A673 (cell line): ENCODE measurements around the gene COL16A1. TPM values are rescaled to one million over a fixed set of nuclear protein-coding genes. Genes with fewer than 3 reads are reported as not detected.

Experiments
- Bru-seq: library from RNA; stranded (reverse); fragments of 400-500 nt; gene quantifications from one replicate; lab custom pipeline; 2021; lab: Mats Ljungman, UMichigan
- BruChase-seq, 2 experiments: library from RNA; stranded (reverse); fragments of 400-500 nt; gene quantifications; one replicate each; lab custom pipeline; 2021; lab: Mats Ljungman, UMichigan
- BruUV-seq: library from RNA; stranded (reverse); fragments of 400-500 nt; replicated peaks from 2 replicates; lab custom pipeline; 2021; lab: Mats Ljungman, UMichigan
- CTCF ChIA-PET: fragments of 300-600 bp; sonication (Branson Sonifier 250); formaldehyde crosslinking; loops from one replicate; lab custom pipeline; 2022; ENCODE audit warnings: antibody characterized with exemption; lab: Charles Lee
- POLR2A ChIA-PET: fragments of 300-600 bp; sonication (Branson Sonifier 250); formaldehyde crosslinking; loops from one replicate; lab custom pipeline; 2022; ENCODE audit warnings: antibody characterized with exemption; ENCODE audit not compliant: low non-redundant PET; lab: Charles Lee
- DNase-seq: peaks from one replicate; pipeline ENCODE4 v3.0.0-alpha.2; 2015; ENCODE audit warnings: low spot score
- H3K27ac ChIP-seq: fragments of 200-600 bp; sonication (generic); 2 replicates; pipeline ENCODE4 v1.5.1; 2016; ENCODE audit warnings: mixed run types, low read depth, mild to moderate bottlenecking, mixed read lengths, antibody characterized with exemption, low read length; ENCODE audit not compliant: poor library complexity, severe bottlenecking
- H3K27me3 ChIP-seq: fragments of 200-600 bp; sonication (generic); replicated peaks from 2 replicates; pipeline ENCODE4 v1.6.1; 2017; ENCODE audit warnings: mixed run types, low read depth, mild to moderate bottlenecking, mixed read lengths, antibody characterized with exemption, low read length; ENCODE audit not compliant: insufficient read depth, poor library complexity
- H3K36me3 ChIP-seq: fragments of 200-600 bp; sonication (generic); 2 replicates; pipeline ENCODE4 v1.6.1; 2016; ENCODE audit warnings: mixed run types, mild to moderate bottlenecking, mixed read lengths, antibody characterized with exemption, low read length; ENCODE audit not compliant: insufficient read depth, poor library complexity, severe bottlenecking
- H3K4me1 ChIP-seq: fragments of 200-600 bp; sonication (generic); 2 replicates; pipeline ENCODE4 v1.6.1; 2017; ENCODE audit warnings: mixed run types, mild to moderate bottlenecking, mixed read lengths, antibody characterized with exemption, low read length; ENCODE audit not compliant: insufficient read depth, poor library complexity, severe bottlenecking
- H3K4me3 ChIP-seq: fragments of 200-600 bp; sonication (generic); 2 replicates; pipeline ENCODE4 v1.5.1; 2016; ENCODE audit warnings: low read depth, mixed run types, mild to moderate bottlenecking, mixed read lengths, low read length; ENCODE audit not compliant: poor library complexity, severe bottlenecking
- H3K9me3 ChIP-seq: fragments of 200-600 bp; sonication (generic); 2 replicates; pipeline ENCODE4 v1.6.1; 2016; ENCODE audit warnings: mixed run types, low read depth, mild to moderate bottlenecking, mixed read lengths, antibody characterized with exemption, low read length; ENCODE audit not compliant: poor library complexity, severe bottlenecking
- EZH2 ChIP-seq: fragments of 200-600 bp; sonication (generic); IDR thresholded peaks from 2 replicates; pipeline ENCODE4 v1.6.1; 2017; ENCODE audit warnings: borderline replicate concordance, low read depth, mild to moderate bottlenecking, mixed read lengths, antibody characterized with exemption, low read length; ENCODE audit not compliant: poor library complexity, severe bottlenecking
- intact Hi-C: fragments of 100-400 bp; cut with micrococcal nuclease; formaldehyde crosslinking; loops from one replicate; pipeline ENCODE4 v1.10.0; 2022; ENCODE audit not compliant: unreplicated experiment
- long read RNA-seq: library from polyadenylated mRNA; stranded (forward); transcript quantifications from one replicate; pipeline ENCODE4 v2.0.0, GENCODE V29; 2022
- total RNA-seq: library from RNA; stranded (reverse); gene quantifications from 2 replicates; pipeline ENCODE4 v1.2.3, GENCODE V29; 2021
- TF ChIP-seq, protein P1 (sequence below): fragments of 300-800, 200-600 bp; sonication (generic); conservative IDR thresholded peaks from 2 replicates; pipeline ENCODE4 v1.5.1; 2017; ENCODE audit warnings: low read depth, mild to moderate bottlenecking, antibody characterized with exemption, low read length, moderate library complexity, mixed read lengths

COL16A1 gene
- total RNA-seq (26.6 and 35.7 TPM in 2 replicates), Bru-seq, nascent RNA (percentile 48 among the genes with signal in this experiment), BruChase-seq, experiment 1, labeled RNA remaining after a 2-hour chase (percentile 58 among the genes with signal in this experiment), BruChase-seq, experiment 2, labeled RNA remaining after a 6-hour chase (percentile 63 among the genes with signal in this experiment)
- long read RNA-seq, full-length matches to known transcripts: 9 of 35 reads
- long read RNA-seq, partial matches to known transcripts: 8 of 35 reads
- long read RNA-seq, other reads (novel, unspliced or antisense): 18 of 35 reads

DNA sequence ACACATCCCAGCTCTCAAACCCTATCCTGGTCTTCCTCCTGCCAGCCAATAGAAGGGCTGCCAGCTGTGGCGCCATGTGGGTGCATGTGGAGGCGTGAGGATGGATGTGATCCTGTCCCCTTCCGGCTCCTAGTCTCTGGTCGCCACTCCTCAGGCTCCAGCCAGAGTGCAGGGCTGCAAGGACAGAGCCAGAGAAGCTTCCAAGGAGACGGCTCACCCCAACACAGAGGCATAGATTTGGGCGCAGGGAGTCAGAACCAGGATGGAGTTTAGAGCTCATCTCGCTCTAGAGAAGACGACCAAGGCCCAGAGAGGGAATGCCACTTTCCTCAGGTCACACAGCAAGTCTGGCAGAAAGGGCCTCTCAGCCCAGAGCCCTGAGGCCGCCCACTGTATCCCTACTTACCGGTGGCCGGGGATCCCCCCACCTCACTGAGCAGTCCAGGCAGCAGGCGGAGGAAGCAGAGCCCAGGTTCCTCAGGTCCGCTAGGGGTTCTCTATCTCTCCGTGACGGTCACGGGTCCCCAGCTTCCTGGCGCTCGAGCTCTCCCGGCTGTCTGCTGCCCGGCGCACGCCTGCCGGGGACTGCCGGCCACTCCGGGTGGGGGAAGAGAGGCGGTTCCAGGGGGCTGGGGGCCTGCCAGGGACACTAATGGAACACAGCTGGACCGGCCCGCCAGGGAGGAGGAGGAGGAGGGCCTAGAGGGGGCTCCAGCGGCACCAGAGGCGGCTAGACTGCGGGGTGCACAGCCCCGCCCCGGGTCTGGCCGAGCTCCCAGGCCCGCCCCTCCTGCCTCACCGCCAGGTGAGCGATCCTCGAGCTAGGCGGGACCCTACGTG is at the start of gene COL16A1:
Gene COL16A1 (minus strand): TSS at position 587 of the 840 bp plus-strand sequence. CDS start 1,824 bp downstream, outside the sequence.
- POLR2A ChIA-PET: interaction anchor here (0.6 kb wide), 1 partner anchor 85 kb away, joined by 4 read pairs; no protein-coding TSS in a partner anchor
- intact Hi-C loops: loop anchor here (2.0 kb wide), 1 partner anchor 37 kb away; no protein-coding TSS in a partner anchor
- Histone ChIP-seq H3K27ac (peak within 1 kb of the TSS; percentile 75), H3K36me3 (no peaks in the 10 kb centered on the region), H3K27me3 (no peaks in the 10 kb centered on the region), H3K4me1 (peaks cover 59% of the 10 kb centered on the region), H3K4me3 (peak within 1 kb of the TSS; percentile 41), H3K9me3 (no peaks in the 10 kb centered on the region)
- DNase-seq: peak; percentile 50
- CTCF ChIA-PET: interaction anchor here (1.0 to 1.7 kb wide), 3 partner anchors 11 to 42 kb away, joined by 3 to 6 read pairs (median 4); no protein-coding TSS in a partner anchor
- TF ChIP-seq, protein P1, sequence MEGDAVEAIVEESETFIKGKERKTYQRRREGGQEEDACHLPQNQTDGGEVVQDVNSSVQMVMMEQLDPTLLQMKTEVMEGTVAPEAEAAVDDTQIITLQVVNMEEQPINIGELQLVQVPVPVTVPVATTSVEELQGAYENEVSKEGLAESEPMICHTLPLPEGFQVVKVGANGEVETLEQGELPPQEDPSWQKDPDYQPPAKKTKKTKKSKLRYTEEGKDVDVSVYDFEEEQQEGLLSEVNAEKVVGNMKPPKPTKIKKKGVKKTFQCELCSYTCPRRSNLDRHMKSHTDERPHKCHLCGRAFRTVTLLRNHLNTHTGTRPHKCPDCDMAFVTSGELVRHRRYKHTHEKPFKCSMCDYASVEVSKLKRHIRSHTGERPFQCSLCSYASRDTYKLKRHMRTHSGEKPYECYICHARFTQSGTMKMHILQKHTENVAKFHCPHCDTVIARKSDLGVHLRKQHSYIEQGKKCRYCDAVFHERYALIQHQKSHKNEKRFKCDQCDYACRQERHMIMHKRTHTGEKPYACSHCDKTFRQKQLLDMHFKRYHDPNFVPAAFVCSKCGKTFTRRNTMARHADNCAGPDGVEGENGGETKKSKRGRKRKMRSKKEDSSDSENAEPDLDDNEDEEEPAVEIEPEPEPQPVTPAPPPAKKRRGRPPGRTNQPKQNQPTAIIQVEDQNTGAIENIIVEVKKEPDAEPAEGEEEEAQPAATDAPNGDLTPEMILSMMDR: no peak
- no peak for TF ChIP-seq EZH2
- BruUV-seq: no TSS peak

DNA sequence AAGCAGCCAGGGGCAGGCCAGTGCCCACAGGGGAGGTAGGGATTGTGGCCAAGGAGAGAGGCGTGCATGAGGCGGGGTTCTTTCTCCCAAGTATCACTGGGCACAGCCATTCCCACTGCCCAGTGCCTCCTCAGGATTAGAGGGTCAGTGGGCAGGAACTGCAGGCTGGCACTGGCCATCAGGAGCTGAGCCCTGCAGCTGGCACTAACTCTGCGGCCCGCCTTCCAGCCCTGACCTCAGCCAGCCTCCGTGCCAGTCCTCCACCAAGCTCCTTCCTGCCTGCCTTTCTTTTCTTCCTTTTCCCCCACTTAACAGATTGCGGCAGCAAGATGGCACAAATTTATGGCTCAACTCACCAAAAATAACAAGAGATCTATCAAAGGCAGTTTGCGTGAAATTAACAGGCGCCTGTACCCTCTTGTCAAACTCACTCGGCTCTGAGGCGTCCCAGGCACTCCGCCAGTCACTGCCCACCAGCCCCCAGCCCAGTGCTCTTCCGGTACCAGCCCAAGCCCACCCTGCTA is 49.2 kb upstream of the COL16A1 start:
- ChIA-PET POLR2A (no interaction called here), CTCF (no interaction called here)
- Histone ChIP-seq H3K27ac (no peak overlapping the region), H3K4me1 (peaks cover 16% of the 10 kb centered on the region), H3K9me3 (no peaks in the 10 kb centered on the region), H3K4me3 (no peak overlapping the region), H3K27me3 (no peaks in the 10 kb centered on the region), H3K36me3 (no peaks in the 10 kb centered on the region)
- DNase-seq: no peak
- intact Hi-C loops: no loop called here
- TF ChIP-seq, protein P1: no peak
- TF ChIP-seq EZH2: no peak
- BruUV-seq: no TSS peak

DNA sequence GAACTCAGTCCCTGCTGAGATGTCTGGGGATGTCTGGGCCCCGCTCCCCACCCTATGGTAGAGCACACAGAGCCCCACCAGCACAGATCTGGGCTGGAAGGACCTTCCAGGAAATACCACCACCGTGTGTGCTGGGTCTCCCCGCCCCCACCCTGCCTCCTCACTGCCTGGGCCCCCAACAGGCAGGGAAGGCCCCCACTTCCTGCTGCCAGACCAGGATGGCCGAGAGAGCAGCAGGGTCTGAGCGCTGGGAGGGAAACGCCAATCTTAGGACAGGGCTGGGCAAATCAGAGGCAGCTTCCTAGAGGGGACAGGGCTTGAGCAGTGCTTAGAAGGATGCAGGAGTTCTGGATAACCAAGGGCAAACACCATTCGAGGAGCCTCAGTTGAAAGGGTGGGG is 48.4 kb upstream of the COL16A1 start:
- intact Hi-C loops: no loop called here
- H3K27me3 ChIP-seq: no peaks in the 10 kb centered on the region
- BruUV-seq: no TSS peak
- POLR2A ChIA-PET: no interaction called here
- H3K4me1 ChIP-seq: peaks cover 16% of the 10 kb centered on the region
- DNase-seq: no peak
- no peak overlapping the region for H3K4me3 ChIP-seq
- no peak overlapping the region for H3K27ac ChIP-seq
- H3K9me3 ChIP-seq: no peaks in the 10 kb centered on the region
- CTCF ChIA-PET: no interaction called here
- no peaks in the 10 kb centered on the region for H3K36me3 ChIP-seq
- TF ChIP-seq, protein P1: no peak
- no peak for TF ChIP-seq EZH2
